AG08395 (cell line): ENCODE results near the gene USP54.

Experiments used
- DNase-seq: peaks from one replicate; pipeline ENCODE4 v3.0.0; 2012; ENCODE audit warnings: mixed read lengths, low spot score

The USP54 gene

GRCh38 chr10:73467206-73467605 is 123.9 kb downstream of the USP54 start:
- no peak for DNase-seq

- DNase-seq = no peak
Observed at GRCh38 chr10:73465978-73466726, 125.0 kb downstream of the USP54 start.

- no peak for DNase-seq
Observed at GRCh38 chr10:73460897-73461296, 130.2 kb downstream of the USP54 start.

- no peak for DNase-seq
Observed at GRCh38 chr10:73459683-73460314, 131.3 kb downstream of the USP54 start.

- no peak for DNase-seq
Observed at GRCh38 chr10:73456187-73456890, 134.8 kb downstream of the USP54 start.

- no peak for DNase-seq
Observed at GRCh38 chr10:73449113-73449512, 142.0 kb downstream of the USP54 start.

- no peak for DNase-seq
Observed at GRCh38 chr10:73448384-73448783, 142.8 kb downstream of the USP54 start.
